Endothelial cell of umbilical vein (primary cell): ENCODE data around the gene ALDH1A2. TPM values are rescaled to one million over a fixed set of nuclear protein-coding genes. Genes with fewer than 3 reads are reported as not detected.

Experiments used
- BruUV-seq: library from RNA; stranded (reverse); fragments of 400-500 nt; replicated peaks from 2 replicates; lab custom pipeline; 2021; lab: Mats Ljungman, UMichigan
- CTCF ChIA-PET: fragments of 300-600, 350-600 bp; sonication (Branson Sonifier 250); formaldehyde crosslinking; loops from one replicate; lab custom pipeline; 2021; ENCODE audit warnings: antibody characterized with exemption, inconsistent platforms; lab: Charles Lee
- POLR2A ChIA-PET: fragments of 300-600, 350-600 bp; sonication (Branson Sonifier 250); formaldehyde crosslinking; loops from one replicate; lab custom pipeline; 2021; ENCODE audit warnings: antibody characterized with exemption, inconsistent platforms; lab: Charles Lee
- DNase-seq: peaks from one replicate; pipeline ENCODE4 v3.0.0-alpha.2; 2011; ENCODE audit warnings: low read depth, low spot score
- FAIRE-seq: peaks from 2 replicates; lab custom pipeline; 2011; peaks lifted over from hg19 to GRCh38; lab: Jason Lieb, UNC
- H2AFZ ChIP-seq: 2 replicates; pipeline ENCODE4 v1.6.0; 2012; ENCODE audit warnings: low read depth, low read length, control low read depth, inconsistent platforms
- H3K27ac ChIP-seq: 2 replicates; pipeline ENCODE4 v1.5.1; 2011; ENCODE audit warnings: low read depth, mild to moderate bottlenecking, control low read depth, low read length, moderate library complexity; ENCODE audit not compliant: insufficient read depth
- H3K27me3 ChIP-seq, 2 experiments: 2 replicates each; pipeline versions ENCODE4 v1.6.0 to v1.6.1; 2011; ENCODE audit warnings: low read length in 2 of 2, mixed read lengths in 1 of 2; ENCODE audit not compliant: control insufficient read depth in 2 of 2, insufficient read depth in 2 of 2
- H3K36me3 ChIP-seq, 2 experiments: 2 replicates in 1 of 2; 3 replicates in 1 of 2; pipeline ENCODE4 v1.5.1; 2011; ENCODE audit warnings: low read length in 2 of 2, mild to moderate bottlenecking in 1 of 2, moderate library complexity in 1 of 2; ENCODE audit not compliant: control insufficient read depth in 2 of 2, insufficient read depth in 2 of 2; ENCODE audit errors: extremely low read depth in 1 of 2
- H3K4me1 ChIP-seq: 3 replicates; pipeline ENCODE4 v1.5.1; 2011; ENCODE audit warnings: mild to moderate bottlenecking, low read length; ENCODE audit not compliant: control insufficient read depth, insufficient read depth; ENCODE audit errors: extremely low read depth
- H3K4me2 ChIP-seq: 2 replicates; pipeline ENCODE4 v1.6.1; 2011; ENCODE audit warnings: low read length, control low read depth, mixed read lengths; ENCODE audit not compliant: insufficient read depth
- H3K4me3 ChIP-seq, 3 experiments: fragments of 200-600 bp in 1 of 3; sonication (generic), shearing (Covaris generic) in 1 of 3; replicated peaks in 1 of 3; 2 replicates each; pipeline ENCODE4 v1.5.1; 2011 to 2016; ENCODE audit warnings: control low read depth in 3 of 3, low read length in 3 of 3, mild to moderate bottlenecking in 2 of 3, inconsistent platforms in 1 of 3, low read depth in 1 of 3, moderate library complexity in 1 of 3; ENCODE audit not compliant: insufficient read depth in 1 of 3
- H3K79me2 ChIP-seq: 2 replicates; pipeline ENCODE4 v1.6.0; 2012; ENCODE audit warnings: low read length, inconsistent platforms; ENCODE audit not compliant: control insufficient read depth, insufficient read depth
- H3K9ac ChIP-seq: replicated peaks from 2 replicates; pipeline ENCODE3; 2011; ENCODE audit warnings: low read length, control low read depth; ENCODE audit not compliant: insufficient read depth; ENCODE audit errors: extremely low read depth
- H3K9me1 ChIP-seq: replicated peaks from 3 replicates; pipeline ENCODE4 v1.6.0; 2011; ENCODE audit warnings: mild to moderate bottlenecking, low read length; ENCODE audit not compliant: control insufficient read depth, insufficient read depth; ENCODE audit errors: extremely low read depth
- H3K9me3 ChIP-seq: replicated peaks from 2 replicates; pipeline ENCODE4 v1.5.1; 2012; ENCODE audit warnings: low read length, inconsistent platforms; ENCODE audit not compliant: control insufficient read depth, insufficient read depth
- H4K20me1 ChIP-seq: replicated peaks from 2 replicates; pipeline ENCODE3; 2011; ENCODE audit warnings: mild to moderate bottlenecking, low read length; ENCODE audit not compliant: control insufficient read depth, insufficient read depth; ENCODE audit errors: extremely low read depth
- CTCF ChIP-seq, 2 donors: IDR thresholded peaks; 1 replicate in 1 of 2; 2 replicates in 1 of 2; pipeline ENCODE4 v1.5.1; 2011; ENCODE audit warnings: low read length in 2 of 2, mild to moderate bottlenecking in 2 of 2, moderate library complexity in 2 of 2, control low read depth in 1 of 2, inconsistent platforms in 1 of 2, low read depth in 1 of 2; ENCODE audit not compliant: insufficient read depth in 1 of 2; ENCODE audit errors: extremely low read depth in 1 of 2
- EZH2 ChIP-seq: IDR thresholded peaks from 2 replicates; pipeline ENCODE4 v1.6.1; 2012; ENCODE audit warnings: borderline replicate concordance, low read depth, mild to moderate bottlenecking, moderate library complexity, low read length, inconsistent platforms; ENCODE audit not compliant: severe bottlenecking
- FOS ChIP-seq: IDR thresholded peaks from 2 replicates; pipeline ENCODE4 v1.6.1; 2011; ENCODE audit warnings: mild to moderate bottlenecking, low read length, moderate library complexity, borderline replicate concordance; ENCODE audit not compliant: insufficient read depth
- GATA2 ChIP-seq: IDR thresholded peaks from 2 replicates; pipeline ENCODE4 v1.7.0; 2011; ENCODE audit warnings: low read depth, mild to moderate bottlenecking, moderate library complexity, mixed read lengths, low read length; ENCODE audit not compliant: insufficient read length, insufficient read depth
- JUN ChIP-seq: IDR thresholded peaks from 2 replicates; pipeline ENCODE4 v1.6.1; 2011; ENCODE audit warnings: borderline replicate concordance, low read depth; ENCODE audit not compliant: insufficient read length, insufficient read depth
- MAX ChIP-seq: IDR thresholded peaks from 2 replicates; pipeline ENCODE4 v1.6.1; 2011; ENCODE audit not compliant: insufficient read depth, insufficient read length
- MYC ChIP-seq: IDR thresholded peaks from one replicate; pipeline ENCODE4 v1.6.1; 2011; ENCODE audit warnings: mild to moderate bottlenecking, low read depth, low read length
- POLR2A ChIP-seq: IDR thresholded peaks from 2 replicates; pipeline ENCODE4 v1.6.1; 2012; ENCODE audit warnings: low read depth, mild to moderate bottlenecking, control low read depth, low read length
- POLR2AphosphoS5 ChIP-seq: IDR thresholded peaks from 2 replicates; pipeline ENCODE4 v1.6.1; 2012; ENCODE audit warnings: low read depth, mild to moderate bottlenecking, control low read depth, low read length, moderate library complexity; ENCODE audit not compliant: insufficient read depth
- dilution Hi-C: fragments of 300-500 bp; cut with MboI; formaldehyde crosslinking; loops from one replicate; pipeline ENCODE4 v1.15.0; 2019; ENCODE audit warnings: low sequenced_read_pairs; ENCODE audit not compliant: extremely low pct_ligation_motif_present
- intact Hi-C: fragments of 100-400 bp; cut with micrococcal nuclease; formaldehyde crosslinking; loops from one replicate; pipeline ENCODE4 v1.10.0; 2022
- polyA plus RNA-seq, 4 experiments: library from polyadenylated mRNA; depleted of rRNA in 3 of 4; stranded (reverse) in 3 of 4; unstranded in 1 of 4; fragments of >200 nt; gene quantifications; 2 replicates each; pipeline versions ENCODE4 v1.2.1 to v1.2.3, GENCODE V29; 2011 to 2012; ENCODE audit warnings: missing spikeins in 1 of 4
- total RNA-seq: library from RNA; stranded (reverse); gene quantifications from 2 replicates; pipeline ENCODE4 v1.2.3, GENCODE V29; 2021

ALDH1A2 gene
- total and polyA plus RNA-seq, 2 donors (not counting 3 experiments of a cell fraction or from before 2014, with no cell fraction given), result 16.3 to 34.9 TPM

DNA sequence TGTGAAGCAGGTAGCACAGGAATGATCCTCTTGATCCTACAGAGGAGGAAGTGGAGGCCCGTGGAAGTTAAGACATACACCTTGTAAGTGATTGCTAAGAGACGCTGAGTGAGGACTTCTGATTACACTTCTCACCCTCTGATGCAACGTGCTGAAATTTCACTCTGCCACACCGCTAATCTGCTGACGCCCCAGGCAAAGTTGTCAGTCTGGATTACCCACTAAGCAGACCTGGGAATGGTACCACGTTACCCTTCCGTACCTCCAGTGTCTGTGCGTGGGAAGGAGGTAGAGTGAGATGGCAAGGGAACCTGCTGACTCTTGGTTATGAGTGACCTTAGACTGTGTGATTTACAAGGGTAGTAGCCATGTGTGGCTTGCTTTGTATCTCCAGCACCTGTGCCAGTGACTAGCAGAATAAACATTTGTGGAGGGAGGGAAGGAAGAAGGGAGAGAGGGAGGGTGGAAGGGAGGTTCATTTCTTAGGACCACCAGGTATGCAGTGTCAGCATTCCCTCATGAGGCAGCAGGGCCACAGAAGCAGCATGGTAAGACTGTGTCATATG, 115.0 kb downstream of the ALDH1A2 start:
- H3K4me3 ChIP-seq, result no peak overlapping the region
- no peaks in the 10 kb centered on the region for H3K27me3 ChIP-seq
- DNase-seq (no peak), FAIRE-seq (no peak)
- CTCF ChIA-PET, result interaction anchor here (1.6 to 1.7 kb wide), 2 partner anchors 12 to 116 kb away, joined by 3 to 6 read pairs; no protein-coding TSS in a partner anchor
- no peak for TF ChIP-seq MYC
- no peak for TF ChIP-seq CTCF (IDR thresholded peaks at IDR 0.05; ENCODE audit: extremely low read depth in 1 of 2, insufficient read depth in 1 of 2, low read depth in 1 of 2, low read length in 2 of 2)
- no peak for TF ChIP-seq EZH2
- TF ChIP-seq MAX, result no peak
- no peak for TF ChIP-seq FOS
- TF ChIP-seq POLR2AphosphoS5, result no peak
- no peak for TF ChIP-seq POLR2A
- no peak for TF ChIP-seq GATA2
- TF ChIP-seq JUN, result no peak
- no peak overlapping the region for H3K27ac ChIP-seq
- no peak overlapping the region for H2AFZ ChIP-seq
- POLR2A ChIA-PET, result no interaction called here
- dilution Hi-C loops, result no loop called here
- H3K9me1 ChIP-seq, result no peaks in the 10 kb centered on the region
- peaks cover 6% of the 10 kb centered on the region for H3K4me1 ChIP-seq
- intact Hi-C loops, result no loop called here
- H3K36me3 ChIP-seq, result no peaks in the 10 kb centered on the region
- no peak overlapping the region for H3K9ac ChIP-seq
- BruUV-seq, result no TSS peak
- no peak overlapping the region for H3K4me2 ChIP-seq
- H3K79me2 ChIP-seq, result no peaks in the 10 kb centered on the region
- no peaks in the 10 kb centered on the region for H4K20me1 ChIP-seq
- H3K9me3 ChIP-seq, result no peaks in the 10 kb centered on the region
